ENCODE data around the gene DNAI1.

DNA sequence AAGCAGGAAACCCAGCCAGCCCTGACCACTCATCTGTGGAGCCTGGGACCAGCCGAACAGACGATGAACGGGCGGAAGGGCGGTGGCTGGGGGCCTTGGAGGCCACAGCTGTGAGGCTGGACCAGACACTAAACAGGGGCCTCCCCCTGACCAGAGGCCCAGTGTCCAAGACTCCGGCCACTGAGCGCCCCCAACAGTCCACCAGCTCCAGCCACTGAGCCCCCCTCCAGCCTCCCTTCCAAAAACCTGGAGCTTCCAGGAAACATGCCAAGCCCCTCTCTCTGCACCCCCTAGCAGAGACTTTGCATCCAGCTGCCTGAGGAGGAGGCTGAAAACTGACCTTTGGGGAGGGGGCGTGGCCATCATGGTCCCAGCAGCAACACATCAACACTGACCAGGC is 107.7 kb downstream of the DNAI1 start:
- TF ChIP-seq, protein P1, sequence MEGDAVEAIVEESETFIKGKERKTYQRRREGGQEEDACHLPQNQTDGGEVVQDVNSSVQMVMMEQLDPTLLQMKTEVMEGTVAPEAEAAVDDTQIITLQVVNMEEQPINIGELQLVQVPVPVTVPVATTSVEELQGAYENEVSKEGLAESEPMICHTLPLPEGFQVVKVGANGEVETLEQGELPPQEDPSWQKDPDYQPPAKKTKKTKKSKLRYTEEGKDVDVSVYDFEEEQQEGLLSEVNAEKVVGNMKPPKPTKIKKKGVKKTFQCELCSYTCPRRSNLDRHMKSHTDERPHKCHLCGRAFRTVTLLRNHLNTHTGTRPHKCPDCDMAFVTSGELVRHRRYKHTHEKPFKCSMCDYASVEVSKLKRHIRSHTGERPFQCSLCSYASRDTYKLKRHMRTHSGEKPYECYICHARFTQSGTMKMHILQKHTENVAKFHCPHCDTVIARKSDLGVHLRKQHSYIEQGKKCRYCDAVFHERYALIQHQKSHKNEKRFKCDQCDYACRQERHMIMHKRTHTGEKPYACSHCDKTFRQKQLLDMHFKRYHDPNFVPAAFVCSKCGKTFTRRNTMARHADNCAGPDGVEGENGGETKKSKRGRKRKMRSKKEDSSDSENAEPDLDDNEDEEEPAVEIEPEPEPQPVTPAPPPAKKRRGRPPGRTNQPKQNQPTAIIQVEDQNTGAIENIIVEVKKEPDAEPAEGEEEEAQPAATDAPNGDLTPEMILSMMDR (IDR thresholded peaks at IDR 0.05; ENCODE audit: insufficient read depth, low read length) = no peak
- no peak for TF ChIP-seq POLR2AphosphoS5 (IDR thresholded peaks at IDR 0.05; ENCODE audit: low read depth)
